ENCODE results near the gene SEC63. TPM values are rescaled to one million over a fixed set of nuclear protein-coding genes. Genes with fewer than 3 reads are reported as not detected.
"Not testable (repeated sequence)": the region's sequence is repeated elsewhere in the genome, so short reads cannot be mapped to it uniquely, and the experiment has no call there.

SEC63 gene
- polyA plus RNA-seq, 1 donor = 67.5 TPM

DNA sequence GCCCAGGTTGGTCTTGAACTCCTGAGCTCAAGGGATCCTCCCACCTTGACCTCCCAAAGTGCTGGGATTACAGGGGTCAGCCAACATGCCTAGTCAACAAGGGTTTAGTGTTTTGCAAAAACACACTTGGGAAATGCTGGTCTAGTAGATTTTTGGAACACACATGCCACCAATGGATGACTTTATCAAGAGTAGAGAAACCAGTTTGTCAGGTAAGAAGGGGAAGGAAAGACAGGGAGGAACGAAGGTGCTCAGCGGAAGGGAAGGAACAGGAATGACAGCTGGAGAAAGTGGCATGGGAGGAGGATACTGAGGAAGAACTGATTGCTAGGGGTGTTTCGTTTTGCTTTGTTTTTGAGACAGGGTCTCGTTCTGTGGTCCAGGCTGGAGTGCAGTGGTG, 15.6 kb upstream of the SEC63 start:
- DNase-seq (ENCODE audit: low read depth) = no peak

DNA sequence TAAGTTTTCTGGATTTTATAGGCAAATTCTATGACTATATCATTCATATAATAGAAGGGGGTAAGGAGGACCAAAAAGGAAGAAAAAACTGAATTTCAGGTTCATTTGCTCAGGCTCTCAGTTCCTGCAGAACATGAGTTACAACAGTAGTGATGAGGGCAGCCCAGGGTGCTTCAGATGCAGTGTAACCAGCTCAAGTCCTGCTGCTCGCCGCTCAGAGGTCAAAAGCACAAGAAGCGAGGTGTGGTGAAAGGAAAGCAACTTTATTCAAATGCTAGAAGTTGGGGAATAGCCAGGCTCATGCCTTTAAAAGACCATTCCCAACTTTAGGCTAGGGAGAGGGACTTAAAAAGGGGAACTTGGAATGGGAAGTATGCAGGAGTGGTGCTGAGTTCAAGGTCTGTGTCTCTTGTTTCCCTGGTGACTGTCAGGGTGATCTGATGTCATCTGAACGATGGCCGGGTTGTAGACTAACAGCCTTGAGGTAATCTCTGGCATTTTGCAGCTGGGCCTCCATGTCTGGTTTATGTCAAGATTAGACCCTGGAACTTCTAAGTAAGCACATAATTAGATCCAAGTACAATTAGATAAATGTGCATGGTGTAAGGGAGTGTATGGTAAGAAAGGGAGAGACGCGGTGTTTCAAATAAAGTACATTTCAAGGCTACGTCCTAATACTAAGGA, 14.5 kb upstream of the SEC63 start:
- DNase-seq (ENCODE audit: low read depth) = no peak

DNA sequence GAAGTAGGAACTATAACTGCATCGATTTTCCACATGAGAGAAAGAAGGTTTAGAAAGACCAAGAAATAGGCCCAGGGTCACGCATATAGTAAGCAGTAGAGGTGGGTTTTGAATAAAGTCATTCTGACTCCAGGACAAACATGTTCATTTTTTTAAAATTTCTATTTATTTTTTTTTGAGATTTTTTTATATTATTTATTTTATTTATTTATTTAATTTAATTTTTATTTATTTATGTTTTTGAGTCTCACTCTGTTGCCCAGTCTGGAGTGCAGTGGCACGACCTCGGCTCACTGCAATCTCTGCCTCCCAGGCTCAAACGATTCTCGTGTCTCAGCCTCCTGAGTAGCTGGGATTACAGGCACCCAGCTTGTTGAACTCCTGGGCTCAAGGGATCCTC, 13.2 kb upstream of the SEC63 start:
- no peak for DNase-seq (ENCODE audit: low read depth)

DNA sequence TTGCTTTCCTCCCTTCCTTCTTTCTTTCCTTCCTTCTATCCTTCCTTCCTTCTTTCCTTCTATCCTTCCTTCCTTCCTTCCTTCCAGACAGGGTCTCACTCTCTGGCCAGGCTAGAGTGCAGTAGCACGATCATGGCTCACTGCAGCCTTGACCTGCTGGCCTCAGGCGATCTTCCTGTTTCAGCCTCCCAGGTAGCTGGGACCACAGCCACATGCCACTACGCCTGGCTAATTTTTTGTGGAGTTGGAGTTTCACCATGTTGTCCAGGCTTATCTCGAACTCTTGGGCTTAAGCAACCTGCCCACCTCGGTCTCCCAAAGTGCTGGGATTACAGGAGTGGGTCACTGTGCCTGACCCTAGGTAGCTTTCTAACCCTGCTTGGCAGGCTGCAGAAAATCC, 12.2 kb upstream of the SEC63 start:
- no peak for DNase-seq (ENCODE audit: low read depth)

DNA sequence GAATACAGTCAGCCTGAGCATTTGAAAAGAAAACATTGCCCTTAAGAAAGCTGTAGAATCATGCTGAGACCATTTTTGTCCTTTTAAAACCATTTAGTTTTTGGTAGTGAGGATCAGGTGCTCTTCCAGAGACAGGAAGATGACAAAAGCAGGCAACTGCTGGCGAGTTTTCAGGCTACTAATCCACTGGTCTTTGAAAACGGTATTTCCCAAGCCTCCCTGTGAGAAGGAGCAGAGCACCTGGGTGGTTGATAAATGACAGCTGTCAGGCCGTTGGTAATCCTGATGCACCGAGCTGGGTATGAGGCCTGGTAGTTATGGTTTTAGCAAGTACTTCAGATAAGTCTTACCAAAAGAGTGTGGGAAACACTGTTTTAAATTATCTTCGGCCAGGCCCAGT, 10.1 kb upstream of the SEC63 start:
- DNase-seq (ENCODE audit: low read depth) = no peak

DNA sequence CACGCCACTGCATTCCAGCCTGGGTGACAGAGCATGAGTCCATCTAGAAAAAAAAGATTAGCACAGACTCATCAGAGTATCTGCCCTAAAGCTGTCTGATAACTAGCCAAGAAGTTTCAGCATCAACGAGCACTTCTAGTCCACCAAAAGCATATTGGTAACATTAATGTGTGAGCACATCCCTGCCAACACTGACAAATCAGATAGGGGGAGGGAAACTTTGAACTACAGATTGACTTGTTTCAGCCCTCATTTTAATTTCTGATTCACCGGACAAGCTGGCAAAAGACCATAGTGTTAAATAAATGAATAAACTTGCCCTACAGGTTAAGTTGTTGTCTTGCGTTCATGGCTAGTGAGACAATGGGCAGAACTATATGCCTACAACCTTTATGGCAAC, 7.7 kb upstream of the SEC63 start:
- DNase-seq (ENCODE audit: low read depth) = no peak

DNA sequence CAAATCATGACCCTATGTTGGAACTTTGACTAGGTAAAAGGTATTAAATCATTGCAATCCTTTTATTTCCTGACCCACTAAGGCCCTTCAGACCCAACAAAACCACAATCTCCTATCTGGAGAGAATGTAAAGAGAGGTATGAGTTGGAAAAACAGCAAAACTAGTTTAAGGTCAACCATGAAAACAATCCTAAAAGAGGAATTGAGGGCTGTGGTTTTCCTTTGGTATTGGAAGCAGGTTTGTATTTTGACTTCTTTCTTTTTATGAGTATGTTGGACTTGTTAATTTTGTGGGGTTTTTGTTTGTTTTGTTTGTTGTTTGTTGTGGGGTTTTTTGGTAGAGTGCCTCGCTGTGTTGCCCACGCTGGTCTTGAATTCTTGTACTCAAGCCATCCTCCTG, 4.7 kb upstream of the SEC63 start:
- DNase-seq (ENCODE audit: low read depth) = no peak

DNA sequence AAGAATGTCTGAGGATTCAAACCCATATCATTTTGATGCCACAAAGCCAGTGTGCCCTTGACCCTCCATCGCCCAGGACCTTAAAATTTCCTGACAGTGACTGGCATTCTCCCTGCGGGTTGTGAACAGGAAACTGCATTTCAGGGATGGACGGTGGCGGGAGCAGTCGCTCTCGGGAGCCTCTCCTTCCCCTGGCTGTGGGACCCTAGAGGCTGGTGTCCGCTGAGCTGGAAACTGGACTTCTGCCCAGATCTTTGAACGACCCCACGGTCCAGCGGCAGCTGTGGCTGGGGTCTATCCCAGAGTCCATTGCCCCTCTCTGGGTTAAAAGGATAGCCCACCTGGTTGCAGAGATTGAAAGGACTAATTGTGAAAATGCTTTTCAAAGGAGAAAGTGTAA, 1.4 kb upstream of the SEC63 start:
- DNase-seq (ENCODE audit: low read depth) = no peak

DNA sequence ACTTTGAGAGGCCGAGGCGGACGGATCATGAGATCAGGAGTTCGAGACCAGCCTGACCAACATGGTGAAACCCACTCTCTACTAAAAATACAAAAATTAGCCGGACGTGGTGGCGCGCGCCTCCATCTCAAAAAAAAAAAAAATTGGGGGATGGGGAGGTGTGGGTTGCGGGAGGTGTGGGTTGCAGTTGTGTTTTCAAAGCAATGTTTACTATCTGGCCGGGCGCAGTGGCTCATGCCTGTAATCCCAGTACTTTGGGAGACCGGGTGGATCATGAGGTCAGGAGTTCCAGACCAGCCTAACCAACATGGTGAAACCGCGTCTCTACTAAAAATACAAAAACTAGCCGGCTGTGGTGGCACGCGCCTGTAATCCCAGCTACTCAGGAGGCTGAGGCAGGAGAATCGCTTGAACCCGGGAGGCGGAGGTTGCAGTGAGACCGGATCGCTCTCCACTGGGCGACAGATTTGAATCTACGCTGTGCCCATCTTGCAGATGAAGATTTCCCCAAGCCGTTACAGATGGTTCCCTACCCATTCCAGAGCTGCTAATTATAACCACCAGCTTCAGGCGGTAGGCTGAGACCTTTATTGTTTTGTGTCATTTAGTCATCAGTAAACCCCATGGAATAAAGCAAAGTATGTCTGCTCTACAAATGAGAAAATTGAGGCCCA, 818 bp upstream of the SEC63 start:
- DNase-seq (ENCODE audit: low read depth) = not testable (repeated sequence)

DNA sequence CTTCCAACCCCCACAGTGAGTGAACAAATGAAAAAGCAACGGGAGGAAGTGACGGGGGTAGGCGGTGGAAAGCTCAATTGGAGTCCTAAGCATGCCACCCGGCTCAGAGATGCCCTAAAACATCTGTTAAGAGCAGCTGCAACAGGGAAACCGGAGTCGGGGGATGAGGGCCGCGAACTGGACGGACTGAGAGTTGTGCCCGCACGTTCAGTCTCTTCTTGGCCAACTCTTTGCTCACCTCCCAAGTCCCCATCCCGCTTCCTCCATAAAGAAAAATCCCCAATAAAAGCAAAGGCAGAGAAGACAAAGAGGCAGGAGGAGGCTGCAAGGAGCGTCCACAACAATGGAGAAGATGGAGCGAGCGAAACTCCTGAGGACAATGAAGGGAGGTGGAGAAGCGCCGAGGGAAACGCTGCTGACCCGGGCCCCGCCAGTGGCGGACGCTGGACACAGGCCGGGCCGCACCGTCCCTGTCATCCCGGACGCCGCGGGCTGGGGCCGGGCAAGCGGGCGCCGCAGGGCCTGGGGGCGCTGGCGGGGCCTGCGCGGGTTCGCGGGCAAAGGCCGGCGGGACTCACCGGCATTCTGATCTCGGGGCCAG, 600 bp downstream of the SEC63 start:
- DNase-seq (ENCODE audit: low read depth) = no peak

DNA sequence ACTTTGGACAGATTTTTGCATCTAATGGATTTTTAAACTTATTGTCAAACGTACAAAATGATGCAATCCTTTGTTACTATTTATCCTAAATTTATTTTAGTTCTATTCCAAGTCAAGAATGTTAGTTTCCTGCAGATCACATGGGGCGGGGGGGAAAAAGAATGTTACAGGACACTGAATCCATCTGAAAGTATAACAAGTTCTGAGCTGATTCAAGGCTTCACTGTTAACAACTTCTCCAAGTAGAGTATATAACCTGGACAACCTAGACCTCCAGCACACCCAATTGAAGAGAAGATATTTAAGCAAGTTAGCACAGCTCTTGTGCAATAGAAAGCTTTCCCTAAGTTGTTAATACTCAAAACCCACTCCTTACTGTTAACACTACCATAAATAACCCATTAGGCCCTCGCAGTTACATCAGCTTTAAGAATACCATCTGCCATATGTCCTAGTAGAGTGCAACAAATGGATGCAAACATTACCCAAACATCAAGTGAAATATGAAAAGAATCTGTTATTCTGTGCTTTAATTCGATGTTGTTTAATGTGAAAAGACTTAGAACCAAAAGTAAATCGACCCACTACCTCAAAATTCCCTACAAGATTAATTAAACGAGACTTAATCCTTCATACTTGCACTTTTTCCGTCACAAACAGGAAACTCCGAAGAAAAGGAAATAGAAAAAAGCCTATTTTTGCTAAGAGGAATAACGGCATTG, 1.3 kb downstream of the SEC63 start:
- no peak for DNase-seq (ENCODE audit: low read depth)

DNA sequence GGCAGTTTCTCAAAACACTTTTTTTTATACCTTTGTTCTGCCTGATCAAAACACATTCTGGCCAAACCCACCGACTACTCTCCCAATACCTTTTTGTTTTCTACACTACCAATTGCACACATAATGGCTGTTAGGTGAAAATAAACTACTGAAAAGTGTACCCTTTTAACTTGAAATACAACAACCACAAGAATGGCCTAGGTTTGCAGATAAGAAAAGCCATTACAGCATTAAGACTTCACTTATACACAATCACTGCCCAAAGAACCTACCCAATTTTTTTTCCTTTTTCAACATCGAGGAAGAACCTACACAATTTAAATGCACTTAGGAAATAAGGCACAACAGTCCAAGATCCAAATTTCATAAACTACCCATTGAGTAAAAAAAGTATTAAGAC, 1.8 kb downstream of the SEC63 start:
- no peak for DNase-seq (ENCODE audit: low read depth)

DNA sequence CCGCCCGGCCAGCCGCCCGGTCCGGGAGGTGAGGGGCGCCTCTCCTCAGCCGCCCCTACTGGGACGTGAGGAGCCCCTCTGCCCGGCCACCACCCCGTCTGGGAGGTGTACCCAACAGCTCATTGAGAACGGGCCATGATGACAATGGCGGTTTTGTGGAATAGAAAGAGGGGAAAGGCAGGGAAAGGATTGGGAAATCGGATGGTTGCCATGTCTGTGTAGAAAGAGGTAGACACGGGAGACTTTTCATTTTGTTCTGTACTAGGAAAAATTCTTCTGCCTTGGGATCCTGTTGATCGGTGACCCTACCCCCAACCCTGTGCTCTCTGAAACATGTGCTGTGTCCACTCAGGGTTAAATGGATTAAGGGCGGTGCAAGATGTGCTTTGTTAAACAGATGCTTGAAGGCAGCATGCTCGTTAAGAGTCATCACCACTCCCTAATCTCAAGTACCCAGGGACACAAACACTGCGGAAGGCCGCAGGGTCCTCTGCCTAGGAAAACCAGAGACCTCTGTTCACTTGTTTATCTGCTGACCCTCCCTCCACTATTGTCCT, 4.1 kb downstream of the SEC63 start:
- not testable (repeated sequence) for DNase-seq (ENCODE audit: low read depth)

DNA sequence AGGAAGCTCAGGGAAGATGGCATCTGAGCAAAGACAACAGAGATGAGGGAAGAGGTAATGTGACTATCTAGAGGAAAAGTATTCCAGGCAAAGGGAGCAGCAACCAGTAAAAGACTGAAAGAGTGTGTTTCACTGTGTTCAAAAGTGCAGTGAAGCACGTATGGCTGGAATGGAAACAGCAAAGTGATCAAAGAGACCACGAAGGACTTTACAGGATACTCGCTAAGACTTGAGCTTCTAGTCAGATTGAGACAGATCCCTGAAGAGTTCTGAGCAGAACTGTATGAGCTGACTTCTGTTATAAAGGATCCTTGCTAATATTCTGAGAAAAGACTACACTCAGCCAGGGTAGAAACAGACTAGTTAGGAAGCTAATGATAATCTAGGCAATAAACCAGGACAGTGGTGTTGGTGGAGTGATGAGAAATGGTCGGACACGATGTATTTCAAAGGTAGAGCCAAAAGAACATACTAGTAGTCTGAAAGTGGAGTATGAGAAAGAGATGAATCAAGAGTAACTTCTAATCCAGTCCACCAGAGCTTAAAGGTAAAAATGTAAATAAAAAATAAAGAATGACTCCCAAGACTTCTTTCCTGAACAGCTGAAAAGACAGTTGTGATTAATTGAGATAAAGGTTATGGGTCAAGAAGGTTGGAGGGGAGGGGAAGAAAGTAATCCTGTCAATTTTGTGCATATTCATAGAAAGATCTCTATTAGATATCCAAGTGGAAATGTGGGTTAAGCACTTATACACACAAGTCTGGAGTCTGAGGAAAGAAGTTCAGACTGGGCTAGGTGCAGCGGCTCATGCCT, 14.2 kb downstream of the SEC63 start:
- DNase-seq (ENCODE audit: low read depth) = no peak

DNA sequence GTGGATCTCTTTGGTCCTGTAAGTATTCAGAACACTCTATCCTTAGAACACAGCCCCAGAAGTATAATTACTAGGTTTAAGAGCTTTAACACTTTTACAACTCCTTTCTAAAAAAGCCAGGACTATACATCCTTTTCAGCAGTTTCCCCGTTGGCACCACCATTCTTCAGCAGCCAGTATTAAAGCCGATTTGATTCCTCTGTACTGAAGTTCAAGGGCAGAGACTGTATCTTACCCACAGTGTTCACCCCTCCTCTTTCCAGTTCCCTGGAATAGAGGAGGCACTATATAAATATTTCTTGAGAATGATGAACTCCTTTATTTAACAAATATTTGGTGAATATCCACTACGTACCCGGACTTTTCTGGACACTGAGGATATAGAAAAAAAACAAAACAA, 15.9 kb downstream of the SEC63 start:
- no peak for DNase-seq (ENCODE audit: low read depth)

DNA sequence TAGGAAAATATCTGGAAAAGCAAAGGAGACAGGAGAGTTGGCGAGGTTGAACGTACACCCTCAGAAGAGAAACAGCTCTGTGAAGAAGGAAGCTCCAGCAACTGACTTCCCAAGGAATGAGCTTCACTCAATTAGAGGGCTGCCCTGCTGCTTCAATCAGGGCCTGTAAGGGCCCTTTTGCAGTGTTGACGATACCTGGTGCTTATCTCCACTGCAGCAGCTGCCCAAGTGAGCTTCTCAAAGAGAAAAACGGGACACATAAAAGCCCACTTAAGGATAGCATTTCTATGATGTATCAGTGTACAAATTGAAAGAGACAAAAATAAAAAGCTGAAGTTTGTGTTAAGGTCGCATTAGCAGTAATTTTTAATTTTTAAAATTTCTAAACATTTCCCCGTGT, 16.4 kb downstream of the SEC63 start:
- no peak for DNase-seq (ENCODE audit: low read depth)

DNA sequence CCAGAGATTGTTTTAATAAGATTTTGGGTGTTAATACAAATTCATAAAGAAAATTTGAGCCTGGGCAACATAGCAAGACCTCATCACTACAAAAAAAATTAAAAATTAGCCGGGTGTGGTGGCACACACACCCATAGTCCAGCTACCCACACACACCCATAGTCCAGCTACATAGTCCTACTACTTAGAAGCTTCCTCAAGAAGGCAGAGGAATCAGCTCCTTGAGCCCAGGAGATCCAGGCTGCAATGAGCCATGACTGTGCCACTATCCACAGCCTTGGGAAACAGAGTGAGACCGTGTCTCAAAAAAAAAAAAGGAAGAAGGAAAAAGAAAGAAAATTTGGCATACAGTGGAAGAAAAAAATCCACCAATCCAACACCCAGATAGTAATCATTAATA, 16.8 kb downstream of the SEC63 start:
- DNase-seq (ENCODE audit: low read depth) = no peak

DNA sequence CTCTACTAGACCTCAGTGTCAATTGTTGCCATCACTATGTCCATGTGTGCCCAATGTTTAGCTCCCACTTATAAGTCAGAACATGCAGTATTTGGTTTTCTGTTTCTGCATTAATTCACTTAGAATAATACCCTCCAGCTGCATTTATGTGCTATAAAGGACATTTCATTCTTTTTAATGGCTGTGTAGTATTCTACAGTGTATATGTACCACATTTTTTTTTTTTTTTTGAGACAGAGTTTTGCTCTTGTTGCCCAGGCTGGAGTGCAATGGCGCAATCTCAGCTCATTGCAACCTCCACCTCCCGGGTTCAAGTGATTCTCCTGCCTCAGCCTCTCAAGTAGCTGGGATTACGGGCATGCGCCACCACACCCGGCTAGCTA, 21.1 kb downstream of the SEC63 start:
- DNase-seq (ENCODE audit: low read depth) = not testable (repeated sequence)

DNA sequence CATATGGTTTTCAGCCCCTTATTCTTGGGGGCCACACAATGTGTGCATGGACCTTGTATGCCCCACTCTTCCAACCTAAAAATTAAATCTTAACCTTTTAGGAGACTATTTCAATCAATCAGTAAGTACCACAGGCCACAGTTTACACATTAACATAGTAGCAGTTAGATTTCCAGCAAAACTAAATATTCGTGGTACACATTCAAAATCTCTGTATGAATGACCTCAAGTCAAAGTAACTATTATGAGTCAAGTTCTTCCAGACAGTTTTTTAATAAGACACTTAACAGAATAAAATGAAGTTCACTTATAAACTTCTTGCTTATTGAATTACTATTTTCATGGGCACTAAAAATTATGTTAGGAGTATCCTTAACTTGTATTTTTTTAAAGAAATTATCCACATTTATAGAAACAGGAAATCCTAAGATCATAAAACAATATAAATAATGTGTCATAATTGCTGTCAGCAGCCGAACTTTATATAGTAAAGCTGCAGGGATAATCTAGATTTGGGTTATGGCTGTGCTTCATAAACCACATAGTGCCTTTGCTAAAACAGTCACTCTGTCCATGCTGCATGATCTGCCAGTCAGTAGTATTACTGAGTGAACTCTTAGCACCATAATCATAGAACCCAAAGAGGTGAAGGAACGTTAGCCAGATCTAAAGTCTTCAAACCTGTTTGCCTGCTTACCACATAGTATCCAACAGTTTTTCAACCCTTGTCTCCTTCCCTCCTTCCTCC, 21.7 kb downstream of the SEC63 start:
- no peak for DNase-seq (ENCODE audit: low read depth)

DNA sequence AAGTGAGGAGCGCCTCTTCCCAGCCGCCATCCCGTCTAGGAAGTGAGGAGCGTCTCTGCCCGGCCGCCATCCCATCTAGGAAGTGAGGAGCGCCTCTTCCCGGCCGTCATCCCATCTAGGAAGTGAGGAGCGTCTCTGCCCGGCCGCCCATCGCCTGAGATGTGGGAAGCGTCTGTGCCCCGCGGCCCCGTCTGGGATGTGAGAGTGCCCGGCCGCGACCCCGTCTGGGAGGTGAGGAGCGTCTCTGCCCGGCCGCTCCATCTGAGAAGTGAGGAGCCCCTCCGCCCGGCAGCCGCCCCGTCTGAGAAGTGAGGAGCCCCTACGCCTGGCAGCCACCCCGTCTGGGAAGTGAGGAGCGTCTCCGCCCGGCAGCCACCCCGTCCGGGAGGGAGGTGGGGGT, 23.8 kb downstream of the SEC63 start:
- not testable (repeated sequence) for DNase-seq (ENCODE audit: low read depth)

DNA sequence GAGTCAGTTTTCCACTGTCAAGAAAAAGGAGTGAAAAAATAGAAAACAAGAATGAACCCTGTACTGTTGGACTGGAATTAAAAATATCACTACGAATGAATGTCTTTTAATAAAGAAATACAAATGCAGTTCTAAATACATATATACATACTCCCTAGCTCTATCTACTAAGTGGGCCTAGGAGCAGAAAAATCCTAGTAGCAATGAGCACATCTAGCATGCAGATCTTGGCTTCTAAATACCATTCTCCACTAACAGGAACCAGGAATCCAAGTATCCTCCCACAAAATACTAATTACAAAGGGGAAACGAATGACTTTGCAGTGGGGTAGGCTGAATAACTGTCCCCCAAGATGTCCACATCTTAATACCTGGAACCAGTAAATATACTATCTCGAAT, 25.4 kb downstream of the SEC63 start:
- no peak for DNase-seq (ENCODE audit: low read depth)

Measured in forelimb muscle (tissue), 1 donor.